GM12878 (cell line): ENCODE results near the gene NCAPD3. TPM values are rescaled to one million over a fixed set of nuclear protein-coding genes. Genes with fewer than 3 reads are reported as not detected.

Experiments
- BACH1 ChIP-seq: fragments of 450-650 bp; IDR thresholded peaks from 2 replicates; pipeline ENCODE4 v1.6.1; 2017; ENCODE audit warnings: mild to moderate bottlenecking, borderline replicate concordance
- CBFB ChIP-seq: IDR thresholded peaks from 2 replicates; pipeline ENCODE4 v1.6.1; 2016; ENCODE audit warnings: antibody characterized with exemption, low read depth
- EED ChIP-seq: sonication (generic); IDR thresholded peaks from 2 replicates; pipeline ENCODE4 v1.6.1; 2016; ENCODE audit warnings: antibody characterized with exemption, low read depth
- NFIC ChIP-seq: IDR thresholded peaks from 2 replicates; pipeline ENCODE4 v1.6.1; 2012; ENCODE audit warnings: low read depth, mild to moderate bottlenecking, inconsistent platforms, low read length, moderate library complexity
- PML ChIP-seq: IDR thresholded peaks from 2 replicates; pipeline ENCODE4 v1.6.1; 2012; ENCODE audit warnings: low read length, inconsistent platforms
- RB1 ChIP-seq: fragments of 450-650 bp; formaldehyde crosslinking; IDR thresholded peaks from 2 replicates; pipeline ENCODE4 v1.6.1; 2017; ENCODE audit warnings: mild to moderate bottlenecking, borderline replicate concordance
- RBBP5 ChIP-seq: fragments of 200-600 bp; sonication (generic); conservative IDR thresholded peaks from 2 replicates; pipeline ENCODE4 v1.6.1; 2016
- STAT1 ChIP-seq: fragments of 450-650 bp; conservative IDR thresholded peaks from 2 replicates; pipeline ENCODE4 v1.6.1; 2014; ENCODE audit warnings: antibody characterized with exemption, mild to moderate bottlenecking
- ZBTB40 ChIP-seq: fragments of 450-650 bp; IDR thresholded peaks from 2 replicates; pipeline ENCODE4 v1.6.1; 2016; ENCODE audit warnings: mild to moderate bottlenecking, moderate library complexity, borderline replicate concordance
- ZNF274 ChIP-seq: IDR thresholded peaks from one replicate; pipeline ENCODE4 v1.8.0; 2011; ENCODE audit not compliant: insufficient read length, insufficient read depth
- polyA plus RNA-seq, 11 experiments: library from polyadenylated mRNA; depleted of rRNA in 4 of 11; unstranded in 6 of 11; stranded (reverse) in 5 of 11; fragments of >200 nt; fragmentation: Nextera tagmentation in 4 of 11; fragmentation: Illumina TruSeq in 1 of 11; extraction: Ambion mirVana in 4 of 11; extraction: Trizol in 1 of 11; gene quantifications; 1 replicate in 1 of 11; 2 replicates in 10 of 11; pipeline versions ENCODE4 v1.2.1 to v1.2.3, GENCODE V29; 2011 to 2016; ENCODE audit warnings: inconsistent platforms in 2 of 11, missing spikeins in 2 of 11, low read depth in 1 of 11
- total RNA-seq, 4 experiments: library from RNA; depleted of rRNA in 3 of 4; stranded (reverse); fragments of >200 nt in 3 of 4; fragmentation: Illumina TruSeq in 1 of 4; extraction: Trizol in 1 of 4; gene quantifications; 2 replicates each; pipeline versions ENCODE4 v1.2.1 to v1.2.3, GENCODE V29; 2013 to 2021

Gene NCAPD3
- total and polyA plus RNA-seq, 10 of the 15 experiments (the other 5 are each of a cell fraction or from before 2014, with no cell fraction given) = 14.9 to 58.2 (median 48.2) TPM

DNA sequence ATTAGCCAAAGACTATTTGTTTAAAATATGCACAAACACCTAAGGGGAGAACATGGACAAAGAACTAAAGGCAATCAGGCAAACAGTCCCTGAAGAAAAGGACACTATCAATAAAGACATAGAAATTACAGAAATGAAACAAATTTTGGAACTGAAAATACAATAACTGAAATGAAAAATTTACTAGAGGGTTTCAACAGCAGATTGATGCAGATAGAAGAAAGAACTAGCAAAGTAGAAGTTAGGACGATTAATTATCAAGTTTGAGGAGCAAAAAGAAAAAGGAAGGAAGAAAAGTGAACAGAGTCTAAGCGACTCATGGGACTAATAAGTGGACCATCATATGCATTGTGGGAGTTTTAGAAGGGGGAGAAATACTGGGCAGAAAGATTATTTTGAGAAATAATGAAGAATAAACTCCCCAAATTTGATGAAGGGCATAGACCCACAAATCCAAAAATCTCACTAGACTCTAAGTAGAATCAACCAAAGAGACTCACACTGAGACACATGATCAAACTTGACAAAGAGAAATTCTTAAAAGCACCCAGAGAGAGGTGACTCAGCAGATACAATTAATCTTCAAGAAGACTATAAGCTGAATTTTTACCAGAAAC, 92.0 kb downstream of the NCAPD3 start (continued):
- TF ChIP-seq PML (no peak), RB1 (no peak), CBFB (no peak), STAT1 (no peak), ZNF274 (no peak), ZBTB40 (no peak), EED (no peak), NFIC (no peak), RBBP5 (no peak), BACH1 (no peak)
